Kidney epithelial cell (primary cell): ENCODE results near the gene RBM23. TPM values are rescaled to one million over a fixed set of nuclear protein-coding genes. Genes with fewer than 3 reads are reported as not detected.
A peak's percentile ranks its signal among the peaks of the same experiment; 100 is the strongest.
"Not testable (repeated sequence)": the region's sequence is repeated elsewhere in the genome, so short reads cannot be mapped to it uniquely, and the experiment has no call there.

Experiments used
- DNase-seq: peaks from one replicate; pipeline ENCODE4 v3.0.0-alpha.2; 2010; ENCODE audit warnings: low read depth
- H3K27me3 ChIP-seq: 2 replicates; pipeline ENCODE4 v1.6.0; 2011; ENCODE audit warnings: low read length; ENCODE audit not compliant: control insufficient read depth, insufficient read depth
- H3K36me3 ChIP-seq: 2 replicates; pipeline ENCODE4 v1.5.1; 2011; ENCODE audit warnings: low read length; ENCODE audit not compliant: control insufficient read depth, insufficient read depth
- H3K4me3 ChIP-seq: 2 replicates; pipeline ENCODE4 v1.5.1; 2011; ENCODE audit warnings: low read depth, mild to moderate bottlenecking, control low read depth, low read length
- total RNA-seq: library from RNA; depleted of rRNA; stranded (reverse); fragments of >200 nt; gene quantifications from 2 replicates; pipeline ENCODE4 v1.2.3, GENCODE V29; 2015
- TF ChIP-seq, protein P1 (sequence below): IDR thresholded peaks from 2 replicates; pipeline ENCODE4 v1.5.1; 2011; ENCODE audit warnings: mild to moderate bottlenecking, moderate library complexity, low read length, control low read depth, inconsistent platforms; ENCODE audit not compliant: insufficient read depth, poor library complexity, severe bottlenecking

The RBM23 gene
- total RNA-seq, 1 donor from 2014 or later = 146 TPM

DNA sequence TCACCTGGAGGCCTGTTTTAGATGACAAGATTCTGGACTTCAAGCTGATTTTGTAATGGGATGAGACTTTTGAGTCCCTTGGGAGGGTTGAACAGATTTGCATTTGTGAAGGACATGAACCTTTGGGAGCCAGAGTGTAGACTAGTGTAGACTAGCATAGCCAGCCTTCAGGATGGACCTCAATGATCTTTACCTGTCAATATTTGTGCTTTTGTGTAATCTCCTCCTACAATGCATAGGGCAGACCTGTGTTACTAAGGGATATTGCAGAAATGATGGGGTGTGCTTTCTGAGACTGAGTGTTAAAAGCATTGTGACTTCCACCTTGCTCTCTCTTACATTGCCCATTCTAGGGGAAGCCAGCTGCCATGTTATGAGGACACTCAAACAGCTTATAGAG, 57.3 kb downstream of the RBM23 start:
- DNase-seq = no peak
- Histone ChIP-seq H3K36me3 (no peaks in the 10 kb centered on the region), H3K27me3 (no peaks in the 10 kb centered on the region), H3K4me3 (no peak overlapping the region)
- TF ChIP-seq, protein P1, sequence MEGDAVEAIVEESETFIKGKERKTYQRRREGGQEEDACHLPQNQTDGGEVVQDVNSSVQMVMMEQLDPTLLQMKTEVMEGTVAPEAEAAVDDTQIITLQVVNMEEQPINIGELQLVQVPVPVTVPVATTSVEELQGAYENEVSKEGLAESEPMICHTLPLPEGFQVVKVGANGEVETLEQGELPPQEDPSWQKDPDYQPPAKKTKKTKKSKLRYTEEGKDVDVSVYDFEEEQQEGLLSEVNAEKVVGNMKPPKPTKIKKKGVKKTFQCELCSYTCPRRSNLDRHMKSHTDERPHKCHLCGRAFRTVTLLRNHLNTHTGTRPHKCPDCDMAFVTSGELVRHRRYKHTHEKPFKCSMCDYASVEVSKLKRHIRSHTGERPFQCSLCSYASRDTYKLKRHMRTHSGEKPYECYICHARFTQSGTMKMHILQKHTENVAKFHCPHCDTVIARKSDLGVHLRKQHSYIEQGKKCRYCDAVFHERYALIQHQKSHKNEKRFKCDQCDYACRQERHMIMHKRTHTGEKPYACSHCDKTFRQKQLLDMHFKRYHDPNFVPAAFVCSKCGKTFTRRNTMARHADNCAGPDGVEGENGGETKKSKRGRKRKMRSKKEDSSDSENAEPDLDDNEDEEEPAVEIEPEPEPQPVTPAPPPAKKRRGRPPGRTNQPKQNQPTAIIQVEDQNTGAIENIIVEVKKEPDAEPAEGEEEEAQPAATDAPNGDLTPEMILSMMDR = no peak

DNA sequence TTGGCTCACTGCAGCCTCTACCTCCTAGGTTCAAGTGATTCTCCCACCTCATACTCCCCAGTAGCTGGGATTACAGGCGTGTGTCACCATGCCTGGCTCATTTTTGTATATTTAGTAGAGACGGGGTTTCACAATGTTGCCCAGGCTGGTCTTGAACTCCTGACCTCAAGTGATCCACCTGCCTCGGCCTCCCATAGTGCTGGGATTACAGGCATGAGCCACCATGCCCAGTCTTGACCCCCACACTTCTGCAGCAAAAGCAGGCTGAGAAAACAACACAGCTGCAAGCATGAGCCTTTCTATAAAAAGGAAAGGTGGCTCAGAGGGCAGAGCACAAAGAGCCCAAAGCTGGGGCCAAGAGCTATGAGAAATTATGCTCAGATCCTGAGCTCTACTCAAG, 58.6 kb downstream of the RBM23 start:
- not testable (repeated sequence) for H3K4me3 ChIP-seq, H3K36me3 ChIP-seq, H3K27me3 ChIP-seq, DNase-seq

DNA sequence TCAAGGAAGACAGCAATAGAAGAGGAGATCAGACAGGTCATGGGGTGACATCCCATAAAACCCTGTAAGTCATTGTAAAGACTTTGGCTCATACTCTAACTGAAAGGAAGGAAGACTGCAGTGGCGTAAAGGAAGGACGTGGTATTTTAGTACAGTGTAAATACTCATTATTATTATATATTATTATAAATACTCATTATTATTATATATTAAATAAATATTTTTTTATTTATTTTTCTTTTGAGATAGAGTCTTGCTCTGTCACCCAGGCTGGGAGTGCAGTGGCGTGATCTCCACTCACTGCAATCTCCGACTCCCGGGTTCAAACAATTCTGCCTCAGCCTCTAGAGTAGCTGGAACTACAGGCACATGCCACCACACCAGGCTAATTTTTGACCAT, 62.5 kb downstream of the RBM23 start:
- no peak for DNase-seq
- no peak overlapping the region for H3K4me3 ChIP-seq
- no peaks in the 10 kb centered on the region for H3K36me3 ChIP-seq
- TF ChIP-seq, protein P1 = no peak
- H3K27me3 ChIP-seq = no peaks in the 10 kb centered on the region

DNA sequence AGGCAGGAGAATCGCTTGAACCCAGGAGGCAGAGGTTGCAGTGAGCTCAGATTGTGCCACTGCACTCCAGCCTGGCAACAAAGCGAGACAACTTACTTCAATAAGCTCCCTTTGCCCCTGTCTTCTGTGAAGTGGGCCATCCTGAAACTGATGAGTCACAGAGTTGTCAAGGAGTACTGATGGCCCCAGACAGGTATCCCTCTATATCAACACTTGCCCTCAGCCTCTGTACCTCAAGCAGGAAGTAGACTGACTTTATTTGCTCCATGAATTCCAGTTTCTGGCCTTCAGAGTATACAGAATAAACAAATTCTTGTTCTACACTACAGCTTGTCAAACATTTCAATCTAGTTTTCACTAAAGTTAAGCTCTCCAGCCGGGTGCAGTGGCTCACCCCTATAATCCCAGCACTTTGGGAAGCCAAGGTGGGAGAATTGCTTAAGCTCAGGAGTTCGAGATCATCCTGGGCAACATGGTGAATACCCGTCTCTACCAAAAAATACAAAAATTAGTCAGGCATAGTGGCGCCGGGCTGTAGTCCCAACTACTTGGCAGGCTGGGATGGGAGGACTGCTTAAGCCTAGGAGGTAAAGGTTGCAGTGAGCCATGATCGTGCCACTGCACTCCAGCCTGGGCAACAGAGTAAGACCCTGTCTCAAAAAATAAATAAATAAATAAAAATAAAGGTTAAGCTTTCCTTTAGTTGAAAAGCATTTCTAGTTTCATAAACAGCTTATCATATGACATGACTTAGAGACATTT, 63.8 kb downstream of the RBM23 start:
- TF ChIP-seq, protein P1 = no peak
- Histone ChIP-seq H3K27me3 (no peaks in the 10 kb centered on the region), H3K36me3 (no peaks in the 10 kb centered on the region), H3K4me3 (no peak overlapping the region)
- no peak for DNase-seq

DNA sequence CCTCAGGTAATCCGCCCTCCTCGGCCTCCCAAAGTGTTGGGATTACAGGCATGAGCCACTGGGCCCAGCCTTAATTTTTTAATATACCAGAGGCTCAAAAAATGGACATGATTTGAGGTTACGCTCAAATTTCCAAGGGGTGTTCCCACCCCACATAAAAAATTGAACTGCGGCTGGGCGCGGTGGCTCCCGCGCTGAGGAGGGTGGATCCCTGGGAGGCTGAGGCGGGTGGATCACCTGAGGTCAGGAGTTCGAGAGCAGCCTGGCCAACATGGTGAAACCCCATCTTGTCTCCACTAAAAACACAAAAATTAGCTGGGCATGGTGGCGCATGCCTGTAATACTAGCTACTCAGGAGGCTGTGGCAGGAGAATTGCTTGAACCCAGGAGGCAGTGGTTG, 64.7 kb downstream of the RBM23 start:
- not testable (repeated sequence) for H3K4me3 ChIP-seq, DNase-seq, H3K36me3 ChIP-seq, H3K27me3 ChIP-seq

DNA sequence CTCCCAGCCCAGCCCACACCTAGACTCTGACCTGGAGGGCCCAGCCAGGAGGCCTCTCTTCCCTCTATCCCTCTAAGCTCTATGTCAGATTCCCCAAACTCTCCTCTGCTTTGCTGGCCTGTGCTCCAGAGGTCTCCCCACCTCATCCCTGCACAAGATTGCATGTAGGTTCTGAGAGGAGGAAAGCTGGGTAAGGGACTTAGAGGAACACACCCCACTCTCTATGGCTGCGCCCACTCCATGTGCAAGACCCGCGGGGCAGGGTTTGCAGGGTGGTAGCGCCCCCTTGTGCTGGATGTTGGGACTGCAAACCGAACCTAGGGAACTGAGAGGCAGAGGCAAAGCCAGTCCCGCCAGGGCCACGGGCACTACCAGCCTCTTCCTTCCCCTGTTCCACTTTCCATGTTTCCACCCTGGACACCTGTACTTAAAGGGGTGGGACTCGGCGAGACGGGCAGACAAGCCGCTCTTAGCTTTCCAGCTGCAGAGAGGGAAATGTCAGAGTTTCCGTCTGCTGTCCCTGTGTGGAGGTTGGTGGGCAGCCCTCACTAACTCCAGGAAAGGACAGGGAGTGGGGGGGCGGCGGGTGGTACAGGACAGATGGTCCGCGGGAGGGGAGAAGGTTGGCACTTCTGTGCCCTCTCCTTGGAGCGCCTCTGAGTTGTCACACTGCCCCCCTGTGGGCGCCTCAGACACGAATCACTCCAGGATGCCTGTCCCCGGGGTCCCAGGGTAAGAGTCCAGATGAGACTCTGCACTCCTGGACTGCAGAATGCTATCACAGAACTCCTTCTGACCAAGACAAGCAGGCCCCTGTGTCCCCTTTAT, 65.8 kb downstream of the RBM23 start:
- TF ChIP-seq, protein P1 = peak; percentile 94
- Histone ChIP-seq H3K4me3 (peak overlapping the region; percentile 23), H3K36me3 (no peaks in the 10 kb centered on the region), H3K27me3 (no peaks in the 10 kb centered on the region)
- no peak for DNase-seq
